Type B pancreatic cell (in vitro differentiated cells): ENCODE measurements around the gene MAST4. TPM values are rescaled to one million over a fixed set of nuclear protein-coding genes. Genes with fewer than 3 reads are reported as not detected.

Source experiments
- DNase-seq: peaks from one replicate; pipeline ENCODE4 v3.0.0; 2021; ENCODE audit warnings: mixed read lengths; ENCODE audit not compliant: unreplicated experiment; ENCODE audit errors: extremely low spot score
- H3K27ac Mint-ChIP-seq: 2 replicates; pipeline ENCODE4 v1.8.0; 2021; ENCODE audit warnings: mild to moderate bottlenecking, mixed read lengths
- H3K27me3 Mint-ChIP-seq: 2 replicates; pipeline ENCODE4 v1.8.0; 2021; ENCODE audit warnings: mixed read lengths
- H3K36me3 Mint-ChIP-seq: 2 replicates; pipeline ENCODE4 v1.8.0; 2021; ENCODE audit warnings: mixed read lengths
- H3K4me1 Mint-ChIP-seq: one replicate; pipeline ENCODE4 v1.8.0; 2021; ENCODE audit warnings: mixed read lengths; ENCODE audit not compliant: unreplicated experiment
- H3K4me3 Mint-ChIP-seq: 2 replicates; pipeline ENCODE4 v1.8.0; 2021; ENCODE audit warnings: mild to moderate bottlenecking, mixed read lengths
- H3K9me3 Mint-ChIP-seq: 2 replicates; pipeline ENCODE4 v1.8.0; 2021; ENCODE audit warnings: mixed read lengths
- total RNA-seq: library from RNA; stranded (reverse); gene quantifications from 2 replicates; pipeline ENCODE4 v1.2.1, GENCODE V29; 2021; ENCODE audit warnings: low replicate concordance
- TF ChIP-seq, protein P1 (sequence below): fragments of 200-600 bp; sonication (generic); conservative IDR thresholded peaks from 2 replicates; pipeline ENCODE4 v1.5.0; 2021; ENCODE audit warnings: antibody characterized with exemption, mild to moderate bottlenecking

MAST4 gene
- total RNA-seq, 1 donor from 2014 or later = 23.0 TPM

DNA sequence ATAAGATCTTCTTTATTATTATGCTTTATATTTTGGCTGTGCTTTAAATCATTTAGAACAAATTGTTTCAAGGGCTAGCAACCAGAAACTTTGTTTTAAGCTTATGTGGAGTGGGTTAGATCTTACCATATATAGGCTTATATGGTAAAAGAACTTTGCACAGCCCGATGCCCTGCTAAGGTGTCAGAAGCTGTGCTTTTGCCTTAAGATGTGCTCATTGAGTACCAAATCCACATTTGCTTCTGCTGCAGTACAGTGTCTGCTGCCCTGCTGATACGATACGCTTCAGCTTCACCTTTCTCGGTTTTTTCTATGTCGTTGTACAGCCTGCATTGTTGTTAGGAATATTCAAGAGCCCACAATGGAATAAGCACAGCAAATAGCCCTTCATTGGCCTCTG is 565.6 kb downstream of the MAST4 start:
- TF ChIP-seq, protein P1, sequence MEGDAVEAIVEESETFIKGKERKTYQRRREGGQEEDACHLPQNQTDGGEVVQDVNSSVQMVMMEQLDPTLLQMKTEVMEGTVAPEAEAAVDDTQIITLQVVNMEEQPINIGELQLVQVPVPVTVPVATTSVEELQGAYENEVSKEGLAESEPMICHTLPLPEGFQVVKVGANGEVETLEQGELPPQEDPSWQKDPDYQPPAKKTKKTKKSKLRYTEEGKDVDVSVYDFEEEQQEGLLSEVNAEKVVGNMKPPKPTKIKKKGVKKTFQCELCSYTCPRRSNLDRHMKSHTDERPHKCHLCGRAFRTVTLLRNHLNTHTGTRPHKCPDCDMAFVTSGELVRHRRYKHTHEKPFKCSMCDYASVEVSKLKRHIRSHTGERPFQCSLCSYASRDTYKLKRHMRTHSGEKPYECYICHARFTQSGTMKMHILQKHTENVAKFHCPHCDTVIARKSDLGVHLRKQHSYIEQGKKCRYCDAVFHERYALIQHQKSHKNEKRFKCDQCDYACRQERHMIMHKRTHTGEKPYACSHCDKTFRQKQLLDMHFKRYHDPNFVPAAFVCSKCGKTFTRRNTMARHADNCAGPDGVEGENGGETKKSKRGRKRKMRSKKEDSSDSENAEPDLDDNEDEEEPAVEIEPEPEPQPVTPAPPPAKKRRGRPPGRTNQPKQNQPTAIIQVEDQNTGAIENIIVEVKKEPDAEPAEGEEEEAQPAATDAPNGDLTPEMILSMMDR = no peak
- Mint-ChIP-seq H3K27me3 (no peaks in the 10 kb centered on the region), H3K27ac (no peak overlapping the region), H3K36me3 (peaks cover 24% of the 10 kb centered on the region), H3K4me1 (peaks cover 8% of the 10 kb centered on the region), H3K9me3 (no peaks in the 10 kb centered on the region), H3K4me3 (no peak overlapping the region)
- DNase-seq = no peak

DNA sequence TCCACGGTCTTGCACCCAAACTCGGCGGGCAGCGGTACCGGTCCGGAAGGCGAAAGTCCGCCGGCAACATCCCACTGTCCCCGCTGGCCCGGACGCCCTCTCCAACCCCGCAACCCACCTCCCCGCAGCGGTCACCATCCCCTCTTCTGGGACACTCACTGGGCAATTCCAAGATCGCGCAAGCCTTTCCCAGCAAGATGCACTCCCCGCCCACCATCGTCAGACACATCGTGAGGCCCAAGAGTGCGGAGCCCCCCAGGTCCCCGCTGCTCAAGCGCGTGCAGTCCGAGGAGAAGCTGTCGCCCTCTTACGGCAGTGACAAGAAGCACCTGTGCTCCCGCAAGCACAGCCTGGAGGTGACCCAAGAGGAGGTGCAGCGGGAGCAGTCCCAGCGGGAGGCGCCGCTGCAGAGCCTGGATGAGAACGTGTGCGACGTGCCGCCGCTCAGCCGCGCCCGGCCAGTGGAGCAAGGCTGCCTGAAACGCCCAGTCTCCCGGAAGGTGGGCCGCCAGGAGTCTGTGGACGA is 567.1 kb downstream of the MAST4 start:
- no peak overlapping the region for H3K27ac Mint-ChIP-seq
- no peak for DNase-seq
- H3K36me3 Mint-ChIP-seq = peaks cover 18% of the 10 kb centered on the region
- no peaks in the 10 kb centered on the region for H3K27me3 Mint-ChIP-seq
- TF ChIP-seq, protein P1 = no peak
- peaks cover 8% of the 10 kb centered on the region for H3K4me1 Mint-ChIP-seq
- H3K9me3 Mint-ChIP-seq = no peaks in the 10 kb centered on the region
- H3K4me3 Mint-ChIP-seq = no peak overlapping the region

GRCh38 chr5:67163863-67164595 is 567.8 kb downstream of the MAST4 start:
- DNase-seq = no peak
- H3K4me3 Mint-ChIP-seq = no peak overlapping the region
- H3K4me1 Mint-ChIP-seq = peaks cover 8% of the 10 kb centered on the region
- H3K36me3 Mint-ChIP-seq = peaks cover 18% of the 10 kb centered on the region
- no peak overlapping the region for H3K27ac Mint-ChIP-seq
- TF ChIP-seq, protein P1 = no peak
- H3K27me3 Mint-ChIP-seq = no peaks in the 10 kb centered on the region
- no peaks in the 10 kb centered on the region for H3K9me3 Mint-ChIP-seq

DNA sequence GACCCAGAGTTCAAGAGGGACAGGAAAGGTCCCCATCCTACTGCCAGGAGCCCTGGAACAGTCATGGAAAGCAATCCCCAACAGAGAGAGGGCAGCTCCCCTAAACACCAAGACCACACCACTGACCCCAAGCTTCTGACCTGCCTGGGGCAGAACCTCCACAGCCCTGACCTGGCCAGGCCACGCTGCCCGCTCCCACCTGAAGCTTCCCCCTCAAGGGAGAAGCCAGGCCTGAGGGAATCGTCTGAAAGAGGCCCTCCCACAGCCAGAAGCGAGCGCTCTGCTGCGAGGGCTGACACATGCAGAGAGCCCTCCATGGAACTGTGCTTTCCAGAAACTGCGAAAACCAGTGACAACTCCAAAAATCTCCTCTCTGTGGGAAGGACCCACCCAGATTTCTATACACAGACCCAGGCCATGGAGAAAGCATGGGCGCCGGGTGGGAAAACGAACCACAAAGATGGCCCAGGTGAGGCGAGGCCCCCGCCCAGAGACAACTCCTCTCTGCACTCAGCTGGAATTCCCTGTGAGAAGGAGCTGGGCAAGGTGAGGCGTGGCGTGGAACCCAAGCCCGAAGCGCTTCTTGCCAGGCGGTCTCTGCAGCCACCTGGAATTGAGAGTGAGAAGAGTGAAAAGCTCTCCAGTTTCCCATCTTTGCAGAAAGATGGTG is 568.8 kb downstream of the MAST4 start:
- H3K27ac Mint-ChIP-seq = no peak overlapping the region
- H3K4me1 Mint-ChIP-seq = peaks cover 8% of the 10 kb centered on the region
- TF ChIP-seq, protein P1 = no peak
- no peaks in the 10 kb centered on the region for H3K9me3 Mint-ChIP-seq
- H3K4me3 Mint-ChIP-seq = no peak overlapping the region
- no peak for DNase-seq
- H3K36me3 Mint-ChIP-seq = peaks cover 18% of the 10 kb centered on the region
- H3K27me3 Mint-ChIP-seq = no peaks in the 10 kb centered on the region

GRCh38 chr5:67165526-67166459 is 569.6 kb downstream of the MAST4 start:
- Mint-ChIP-seq H3K4me1 (peaks cover 4% of the 10 kb centered on the region), H3K27me3 (no peaks in the 10 kb centered on the region), H3K36me3 (peaks cover 18% of the 10 kb centered on the region), H3K9me3 (no peaks in the 10 kb centered on the region), H3K4me3 (peak overlapping the region; percentile 44), H3K27ac (no peak overlapping the region)
- DNase-seq = peak; percentile 72
- TF ChIP-seq, protein P1 = peak; percentile 79
